ENCODE data around the gene GLCE.

DNA sequence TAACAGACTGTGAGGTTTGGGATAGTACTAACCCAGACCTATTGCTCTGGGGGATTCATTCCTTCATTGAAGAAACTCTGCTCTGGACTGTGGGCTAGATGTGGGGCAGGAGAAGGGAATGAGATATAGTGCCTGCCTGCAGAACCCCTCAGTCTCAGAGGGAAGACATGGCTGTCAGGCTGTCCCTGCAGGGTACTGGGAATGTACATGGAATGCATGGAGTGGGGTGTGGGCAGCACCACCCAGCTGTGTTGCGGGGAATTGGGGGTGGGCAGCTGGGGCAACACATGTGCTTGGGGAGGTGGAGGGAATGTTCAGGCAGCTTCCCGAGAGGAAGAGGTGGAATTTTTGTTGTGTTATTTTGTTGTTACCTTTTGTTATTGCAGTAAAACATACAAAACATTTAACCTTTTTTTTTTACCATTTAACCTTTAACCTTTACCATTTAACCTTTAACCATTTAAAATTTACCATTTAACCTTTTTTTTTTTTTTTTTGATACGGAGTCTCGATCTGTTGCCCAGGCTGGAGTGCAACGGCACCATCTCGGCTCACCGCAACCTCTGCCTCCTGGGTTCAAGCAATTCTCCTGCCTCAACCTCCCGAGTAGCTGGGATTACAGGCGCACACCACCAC lies 145.6 kb downstream of the GLCE start:
- TF ChIP-seq, protein P1, sequence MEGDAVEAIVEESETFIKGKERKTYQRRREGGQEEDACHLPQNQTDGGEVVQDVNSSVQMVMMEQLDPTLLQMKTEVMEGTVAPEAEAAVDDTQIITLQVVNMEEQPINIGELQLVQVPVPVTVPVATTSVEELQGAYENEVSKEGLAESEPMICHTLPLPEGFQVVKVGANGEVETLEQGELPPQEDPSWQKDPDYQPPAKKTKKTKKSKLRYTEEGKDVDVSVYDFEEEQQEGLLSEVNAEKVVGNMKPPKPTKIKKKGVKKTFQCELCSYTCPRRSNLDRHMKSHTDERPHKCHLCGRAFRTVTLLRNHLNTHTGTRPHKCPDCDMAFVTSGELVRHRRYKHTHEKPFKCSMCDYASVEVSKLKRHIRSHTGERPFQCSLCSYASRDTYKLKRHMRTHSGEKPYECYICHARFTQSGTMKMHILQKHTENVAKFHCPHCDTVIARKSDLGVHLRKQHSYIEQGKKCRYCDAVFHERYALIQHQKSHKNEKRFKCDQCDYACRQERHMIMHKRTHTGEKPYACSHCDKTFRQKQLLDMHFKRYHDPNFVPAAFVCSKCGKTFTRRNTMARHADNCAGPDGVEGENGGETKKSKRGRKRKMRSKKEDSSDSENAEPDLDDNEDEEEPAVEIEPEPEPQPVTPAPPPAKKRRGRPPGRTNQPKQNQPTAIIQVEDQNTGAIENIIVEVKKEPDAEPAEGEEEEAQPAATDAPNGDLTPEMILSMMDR (IDR thresholded peaks at IDR 0.05; ENCODE audit: insufficient read depth, low read length, poor library complexity, severe bottlenecking) = no peak
- no peak for TF ChIP-seq EZH2phosphoT487 (conservative IDR thresholded peaks at IDR 0.05; ENCODE audit: low read length)

Data from SU-DHL-6 (cell line).